MCF 10A (cell line): ENCODE measurements around the gene RESF1. TPM values are rescaled to one million over a fixed set of nuclear protein-coding genes. Genes with fewer than 3 reads are reported as not detected.
"Not testable (repeated sequence)": the region's sequence is repeated elsewhere in the genome, so short reads cannot be mapped to it uniquely, and the experiment has no call there.

Experiments
- BruUV-seq: library from RNA; stranded (reverse); fragments of 400-500 nt; replicated peaks from 2 replicates; lab custom pipeline; 2021; lab: Mats Ljungman, UMichigan
- CTCF ChIA-PET: fragments of 300-600 bp; sonication (Branson Sonifier 250); formaldehyde crosslinking; extraction: SDS; loops from one replicate; lab custom pipeline; 2021; ENCODE audit warnings: antibody characterized with exemption, inconsistent platforms; lab: Yijun Ruan, JAX
- POLR2A ChIA-PET: fragments of 300-600, 350-650 bp; sonication (Branson Sonifier 250); formaldehyde crosslinking; extraction: SDS; loops from one replicate; lab custom pipeline; 2020; ENCODE audit warnings: antibody characterized with exemption, inconsistent platforms; lab: Yijun Ruan, JAX
- DNase-seq: peaks from one replicate; pipeline ENCODE4 v3.0.0-alpha.2; 2018; ENCODE audit not compliant: unreplicated experiment
- H3K27ac Mint-ChIP-seq: one replicate; pipeline ENCODE4 v1.8.0; 2022; ENCODE audit warnings: mild to moderate bottlenecking, low read depth, mixed read lengths; ENCODE audit not compliant: unreplicated experiment
- H3K27me3 Mint-ChIP-seq: one replicate; pipeline ENCODE4 v1.8.0; 2022; ENCODE audit warnings: mixed read lengths; ENCODE audit not compliant: insufficient read depth, unreplicated experiment
- H3K36me3 Mint-ChIP-seq: one replicate; pipeline ENCODE4 v1.8.0; 2022; ENCODE audit warnings: mild to moderate bottlenecking, moderate library complexity, mixed read lengths; ENCODE audit not compliant: insufficient read depth, unreplicated experiment
- H3K4me1 Mint-ChIP-seq: one replicate; pipeline ENCODE4 v1.8.0; 2022; ENCODE audit warnings: mixed read lengths; ENCODE audit not compliant: insufficient read depth, unreplicated experiment
- H3K4me3 Mint-ChIP-seq: one replicate; pipeline ENCODE4 v1.8.0; 2022; ENCODE audit warnings: mild to moderate bottlenecking, moderate library complexity, mixed read lengths; ENCODE audit not compliant: unreplicated experiment
- H3K9me3 Mint-ChIP-seq: one replicate; pipeline ENCODE4 v1.8.0; 2022; ENCODE audit warnings: mixed read lengths; ENCODE audit not compliant: unreplicated experiment
- CTCF ChIP-seq: fragments of 200-600 bp; IDR thresholded peaks from one replicate; pipeline ENCODE4 v1.8.0; 2022; ENCODE audit warnings: antibody characterized with exemption, mild to moderate bottlenecking; ENCODE audit not compliant: unreplicated experiment
- intact Hi-C: fragments of 100-400 bp; cut with micrococcal nuclease; formaldehyde crosslinking; loops from 2 replicates; pipeline ENCODE4 v1.14.1; 2022
- total RNA-seq: library from RNA; stranded (reverse); gene quantifications from 2 replicates; pipeline ENCODE4 v1.2.3, GENCODE V29; 2022

The RESF1 gene
- total RNA-seq, 1 experiment from 2014 or later, result 14.7 TPM

GRCh38 chr12:31931796-31932715 lies 27.2 kb upstream of the RESF1 start:
- Mint-ChIP-seq H3K9me3 (no peaks in the 10 kb centered on the region), H3K4me3 (no peak overlapping the region), H3K4me1 (no peaks in the 10 kb centered on the region), H3K36me3 (no peaks in the 10 kb centered on the region), H3K27me3 (no peaks in the 10 kb centered on the region), H3K27ac (no peak overlapping the region)
- no TSS peak for BruUV-seq
- intact Hi-C loops, result no loop called here
- no peak for DNase-seq
- ChIA-PET CTCF (interaction anchor here (0.5 to 0.7 kb wide), 2 partner anchors 84 to 736 kb away, joined by 3 to 4 read pairs; no protein-coding TSS in a partner anchor), POLR2A (interaction anchor here (0.7 to 1.0 kb wide), 2 partner anchors 27 to 250 kb away, joined by 3 to 5 read pairs; partner anchors contain the start of gene RESF1)
- TF ChIP-seq CTCF, result no peak

DNA sequence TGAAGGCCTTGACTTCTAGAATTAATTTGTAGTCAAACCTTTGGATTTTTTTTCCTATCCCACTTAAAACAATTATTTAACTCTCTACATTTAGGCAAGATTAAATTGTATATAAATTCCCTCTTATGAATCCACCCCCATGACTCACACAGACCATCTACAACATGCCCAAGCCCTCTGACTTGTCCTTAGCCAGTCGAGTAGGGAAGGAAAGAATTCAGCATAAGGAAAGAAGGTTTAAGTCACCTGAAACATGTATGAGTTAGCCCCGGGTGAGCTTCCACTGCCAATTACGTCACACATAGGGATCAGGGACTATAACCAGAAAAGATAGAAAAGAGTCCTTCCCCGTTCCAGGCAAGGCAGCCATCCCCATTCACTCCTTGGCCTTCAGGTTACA lies 14.9 kb upstream of the RESF1 start:
- no peaks in the 10 kb centered on the region for H3K36me3 Mint-ChIP-seq
- no peak for DNase-seq
- H3K27ac Mint-ChIP-seq, result no peak overlapping the region
- CTCF ChIA-PET, result no interaction called here
- H3K4me1 Mint-ChIP-seq, result no peaks in the 10 kb centered on the region
- POLR2A ChIA-PET, result no interaction called here
- no peaks in the 10 kb centered on the region for H3K27me3 Mint-ChIP-seq
- BruUV-seq, result no TSS peak
- no peak overlapping the region for H3K4me3 Mint-ChIP-seq
- no peak for TF ChIP-seq CTCF
- peaks cover 10% of the 10 kb centered on the region for H3K9me3 Mint-ChIP-seq
- intact Hi-C loops, result no loop called here

- POLR2A ChIA-PET, result interaction anchor here (0.6 kb wide), 1 partner anchor 235 kb away, joined by 3 read pairs; no protein-coding TSS in a partner anchor
- no peak for DNase-seq
- Mint-ChIP-seq H3K27me3 (no peaks in the 10 kb centered on the region), H3K36me3 (no peaks in the 10 kb centered on the region), H3K4me3 (no peak overlapping the region), H3K27ac (no peak overlapping the region), H3K9me3 (peaks cover 10% of the 10 kb centered on the region), H3K4me1 (no peaks in the 10 kb centered on the region)
- CTCF ChIA-PET, result no interaction called here
- intact Hi-C loops, result no loop called here
- no peak for TF ChIP-seq CTCF
- BruUV-seq, result no TSS peak
Measured at GRCh38 chr12:31947971-31948370, 11.2 kb upstream of the RESF1 start.

- POLR2A ChIA-PET, result interaction anchor here (0.6 kb wide), 1 partner anchor 236 kb away, joined by 3 read pairs; no protein-coding TSS in a partner anchor
- BruUV-seq, H3K27me3 Mint-ChIP-seq, H3K4me3 Mint-ChIP-seq, H3K4me1 Mint-ChIP-seq, H3K27ac Mint-ChIP-seq, DNase-seq, intact Hi-C loops, H3K36me3 Mint-ChIP-seq: not testable (repeated sequence)
- CTCF ChIA-PET, result interaction anchor here (1.6 kb wide), 1 partner anchor 11 kb away, joined by 3 read pairs; no protein-coding TSS in a partner anchor
- H3K9me3 Mint-ChIP-seq, result peaks cover 10% of the 10 kb centered on the region
Measured at GRCh38 chr12:31948697-31949359, 10.4 kb upstream of the RESF1 start.
